SK-N-SH (cell line): ENCODE results near the gene DCUN1D1. TPM values are rescaled to one million over a fixed set of nuclear protein-coding genes. Genes with fewer than 3 reads are reported as not detected.
A peak's percentile ranks its signal among the peaks of the same experiment; 100 is the strongest.

ENCODE experiments used
- CTCF ChIA-PET: fragments of 300-600, 350-600 bp; formaldehyde crosslinking; extraction: SDS; loops from one replicate; lab custom pipeline; 2021; lab: Yijun Ruan, JAX
- POLR2A ChIA-PET: fragments of 350-600 bp; sonication (Branson Sonifier 250); formaldehyde crosslinking; extraction: SDS; loops from one replicate; lab custom pipeline; 2020; ENCODE audit warnings: antibody characterized with exemption, inconsistent platforms; lab: Yijun Ruan, JAX
- DNase-seq: peaks from one replicate; pipeline ENCODE4 v3.0.0; 2012
- H2AFZ ChIP-seq: fragments of 200-600 bp; sonication (generic); 2 replicates; pipeline ENCODE4 v1.8.1; 2016; ENCODE audit warnings: antibody characterized with exemption, mild to moderate bottlenecking, low read depth
- H3F3A ChIP-seq: fragments of 200-600 bp; sonication (generic); replicated peaks from 2 replicates; pipeline ENCODE3; 2016; ENCODE audit warnings: antibody characterized with exemption, mild to moderate bottlenecking; ENCODE audit not compliant: insufficient read depth
- H3K27ac ChIP-seq, 2 experiments: fragments of 200-500 bp in 1 of 2; fragments of 200-600 bp in 1 of 2; sonication (Bioruptor generic) in 1 of 2; sonication (generic), shearing (Covaris generic) in 1 of 2; 2 replicates each; pipeline versions ENCODE4 v1.5.1 to v1.6.1; 2014 to 2016; ENCODE audit warnings: low read depth in 2 of 2, inconsistent platforms in 1 of 2, low read length in 1 of 2, mild to moderate bottlenecking in 1 of 2, mixed read lengths in 1 of 2
- H3K27me3 ChIP-seq: fragments of 200-600 bp; sonication (generic), shearing (Covaris generic); 2 replicates; pipeline ENCODE4 v1.6.1; 2016; ENCODE audit warnings: mixed run types; ENCODE audit not compliant: insufficient read depth
- H3K36me3 ChIP-seq, 2 experiments: fragments of 200-500 bp in 1 of 2; fragments of 200-600 bp in 1 of 2; sonication (Bioruptor generic) in 1 of 2; sonication (generic) in 1 of 2; replicated peaks in 1 of 2; 2 replicates each; pipeline versions ENCODE3 to v1.5.1; 2014 to 2016; ENCODE audit warnings: low read length in 1 of 2, mild to moderate bottlenecking in 1 of 2; ENCODE audit not compliant: insufficient read depth in 2 of 2, control insufficient read depth in 1 of 2
- H3K4me1 ChIP-seq, 2 experiments: fragments of 200-500 bp in 1 of 2; fragments of 200-600 bp in 1 of 2; sonication (Bioruptor generic) in 1 of 2; sonication (generic), shearing (Covaris generic) in 1 of 2; 2 replicates each; pipeline versions ENCODE4 v1.5.1 to v1.6.1; 2014 to 2016; ENCODE audit warnings: low read depth in 1 of 2, low read length in 1 of 2, mixed run types in 1 of 2; ENCODE audit not compliant: insufficient read depth in 2 of 2, control insufficient read depth in 1 of 2
- H3K4me2 ChIP-seq: fragments of 200-600 bp; sonication (generic), shearing (Covaris generic); 2 replicates; pipeline ENCODE4 v1.6.1; 2017; ENCODE audit warnings: mixed run types
- H3K4me3 ChIP-seq, 2 experiments: fragments of 200-500 bp in 1 of 2; fragments of 200-600 bp in 1 of 2; sonication (Bioruptor generic) in 1 of 2; sonication (generic), shearing (Covaris generic) in 1 of 2; 2 replicates each; pipeline versions ENCODE4 v1.5.1 to v1.8.1; 2014 to 2016; ENCODE audit warnings: low read depth in 2 of 2, inconsistent platforms in 1 of 2, low read length in 1 of 2, mild to moderate bottlenecking in 1 of 2, mixed read lengths in 1 of 2, moderate library complexity in 1 of 2
- H3K79me2 ChIP-seq: fragments of 200-600 bp; sonication (generic); 2 replicates; pipeline ENCODE4 v1.8.1; 2017; ENCODE audit warnings: mild to moderate bottlenecking; ENCODE audit not compliant: insufficient read depth
- H3K9ac ChIP-seq: fragments of 200-600 bp; sonication (generic); 2 replicates; pipeline ENCODE4 v1.6.1; 2017; ENCODE audit warnings: mixed run types
- H3K9me2 ChIP-seq: fragments of 200-600 bp; sonication (generic); 2 replicates; pipeline ENCODE4 v1.6.1; 2017; ENCODE audit warnings: mixed run types
- H3K9me3 ChIP-seq: fragments of 200-600 bp; sonication (generic); 2 replicates; pipeline ENCODE4 v1.6.1; 2017; ENCODE audit warnings: mixed run types, mild to moderate bottlenecking, moderate library complexity
- H4K20me1 ChIP-seq: fragments of 200-600 bp; sonication (generic); 2 replicates; pipeline ENCODE4 v1.6.1; 2017; ENCODE audit warnings: mild to moderate bottlenecking, mixed run types; ENCODE audit not compliant: insufficient read depth
- CTCF ChIP-seq: fragments of 200-600 bp; sonication (generic); IDR thresholded peaks from 2 replicates; pipeline ENCODE4 v1.6.1; 2017; ENCODE audit warnings: antibody characterized with exemption, mild to moderate bottlenecking, moderate library complexity
- FOSL2 ChIP-seq: IDR thresholded peaks from 2 replicates; pipeline ENCODE4 v1.4.0; 2012; ENCODE audit warnings: low read depth, mild to moderate bottlenecking, moderate library complexity, borderline replicate concordance
- FOXM1 ChIP-seq: IDR thresholded peaks from 2 replicates; pipeline ENCODE4 v1.4.0; 2012; ENCODE audit warnings: low read depth, mild to moderate bottlenecking
- GATA2 ChIP-seq: sonication (generic); formaldehyde crosslinking; IDR thresholded peaks from 2 replicates; pipeline ENCODE4 v1.5.0; 2020; ENCODE audit warnings: mild to moderate bottlenecking, missing genetic modification reagents
- JUND ChIP-seq: IDR thresholded peaks from 2 replicates; pipeline ENCODE4 v1.4.0; 2012
- MEF2A ChIP-seq: IDR thresholded peaks from 2 replicates; pipeline ENCODE4 v1.4.0; 2012; ENCODE audit warnings: low read depth, borderline replicate concordance
- MXI1 ChIP-seq: IDR thresholded peaks from 2 replicates; pipeline ENCODE4 v1.6.1; 2012; ENCODE audit warnings: mild to moderate bottlenecking, low read depth, low read length, improper control_type of control experiment
- NFIC ChIP-seq: IDR thresholded peaks from 2 replicates; pipeline ENCODE4 v1.4.0; 2012; ENCODE audit warnings: borderline replicate concordance
- PBX3 ChIP-seq: IDR thresholded peaks from 2 replicates; pipeline ENCODE4; 2012
- RCOR1 ChIP-seq: fragments of 150-350 bp; IDR thresholded peaks from 2 replicates; pipeline ENCODE4 v1.6.1; 2017; ENCODE audit warnings: antibody characterized with exemption, low read length
- REST ChIP-seq: IDR thresholded peaks from 2 replicates; pipeline ENCODE4 v1.6.1; 2012; ENCODE audit warnings: mild to moderate bottlenecking, low read depth, low read length, moderate library complexity
- SIN3A ChIP-seq: IDR thresholded peaks from 2 replicates; pipeline ENCODE4 v1.6.1; 2012; ENCODE audit warnings: low read depth, mild to moderate bottlenecking, low read length, moderate library complexity, borderline replicate concordance
- TAF1 ChIP-seq: IDR thresholded peaks from 2 replicates; pipeline ENCODE4 v1.6.1; 2012; ENCODE audit warnings: low read depth, mild to moderate bottlenecking, low read length, moderate library complexity, borderline replicate concordance
- TCF12 ChIP-seq: IDR thresholded peaks from 2 replicates; pipeline ENCODE4 v1.4.0; 2012
- USF1 ChIP-seq: IDR thresholded peaks from 2 replicates; pipeline ENCODE4 v1.4.0; 2012; ENCODE audit warnings: low read depth, borderline replicate concordance
- USF2 ChIP-seq: fragments of 150-350 bp; IDR thresholded peaks from 2 replicates; pipeline ENCODE4 v1.6.1; 2017; ENCODE audit warnings: antibody characterized with exemption, low read length, low read depth, borderline replicate concordance
- WGBS: methylation state at CpG from one replicate; pipeline ENCODE4 v1.1.6; 2017; ENCODE audit warnings: low lambda C conversion rate; 5-methylcytosine and 5-hydroxymethylcytosine counted together
- polyA plus RNA-seq, 3 experiments: library from polyadenylated mRNA; depleted of rRNA; stranded (reverse); fragments of >200 nt; gene quantifications; 2 replicates each; pipeline ENCODE4 v1.2.3, GENCODE V29; 2012

The DCUN1D1 gene
- polyA plus RNA-seq, 1 of the 3 experiments (the other 2 are of a cell fraction) = 4.5 TPM

- TF ChIP-seq MEF2A (no peak), REST (no peak), GATA2 (CRISPR knock-in tag) (no peak), TAF1 (no peak), RCOR1 (no peak)
- no peaks in the 10 kb centered on the region for H3K27me3 ChIP-seq
- POLR2A ChIA-PET = no interaction called here
- H3K79me2 ChIP-seq = peaks cover 98% of the 10 kb centered on the region
- H2AFZ ChIP-seq = no peak overlapping the region
- WGBS = 98% methylated on average over 7 of the region's 7 CpGs
- DNase-seq = no peak
- H3K4me2 ChIP-seq = 0 out of 2 replicates have a peak overlapping the region, but pooled peaks have one; percentile 17
- H4K20me1 ChIP-seq = peaks cover 37% of the 10 kb centered on the region
- peak overlapping the region in 1 of 2 experiments; percentile 58; a peak in 2 of 4 replicates for H3K27ac ChIP-seq
- CTCF ChIA-PET = interaction anchor here (0.7 to 0.9 kb wide), 2 partner anchors 19 to 24 kb away, joined by 3 read pairs; no protein-coding TSS in a partner anchor
- H3K4me3 ChIP-seq = no peak overlapping the region
- H3F3A ChIP-seq = peaks cover 9% of the 10 kb centered on the region
- no peaks in the 10 kb centered on the region for H3K9me2 ChIP-seq
- peaks cover 0 to 5% of the 10 kb centered on the region in 2 experiments for H3K36me3 ChIP-seq
- H3K9me3 ChIP-seq = no peaks in the 10 kb centered on the region
- H3K9ac ChIP-seq = no peak overlapping the region
- peaks cover 4 to 14% of the 10 kb centered on the region in 2 experiments; a peak in 2 of 4 replicates for H3K4me1 ChIP-seq
These were observed 10.5 kb downstream of the DCUN1D1 start for GRCh38 chr3:182969853-182970252.

- Histone ChIP-seq H3K9ac (no peak overlapping the region), H3K79me2 (peaks cover 98% of the 10 kb centered on the region), H3K36me3 (peaks cover 0 to 5% of the 10 kb centered on the region in 2 experiments), H3F3A (peaks cover 9% of the 10 kb centered on the region), H3K9me3 (no peaks in the 10 kb centered on the region), H4K20me1 (peaks cover 37% of the 10 kb centered on the region), H3K27me3 (no peaks in the 10 kb centered on the region), H2AFZ (no peak overlapping the region), H3K9me2 (no peaks in the 10 kb centered on the region), H3K4me1 (peaks cover 4 to 14% of the 10 kb centered on the region in 2 experiments; a peak in 2 of 4 replicates), H3K27ac (peak overlapping the region in 1 of 2 experiments; percentile 58; a peak in 2 of 4 replicates), H3K4me3 (no peak overlapping the region), H3K4me2 (0 out of 2 replicates have a peak overlapping the region, but pooled peaks have one; percentile 17)
- CTCF ChIA-PET = no interaction called here
- DNase-seq = no peak
- POLR2A ChIA-PET = no interaction called here
- TF ChIP-seq TCF12 (0 out of 2 replicates have a peak, but pooled peaks have one; percentile 19), MXI1 (no peak), MEF2A (no peak), FOSL2 (peak; percentile 6; the same call in 1 of the 2 replicates), USF1 (no peak), FOXM1 (no peak), USF2 (no peak), NFIC (no peak), PBX3 (no peak), JUND (0 out of 2 replicates have a peak, but pooled peaks have one; percentile 6), SIN3A (no peak), CTCF (no peak)
These were observed 11.1 kb downstream of the DCUN1D1 start for GRCh38 chr3:182969277-182969676.
